K562 (cell line): ENCODE results near the gene TRIO.

Experiments used
- EGR1 ChIP-seq: fragments of 450-650 bp; conservative IDR thresholded peaks from 2 replicates; pipeline ENCODE4 v1.6.1; 2017; ENCODE audit warnings: mild to moderate bottlenecking
- GMEB1 ChIP-seq: fragments of 250-450 bp; sonication (Bioruptor Pico); IDR thresholded peaks from 2 replicates; pipeline ENCODE4 v1.4.0; 2020; ENCODE audit warnings: mild to moderate bottlenecking
- KDM1A ChIP-seq, 2 experiments: fragments of 450-650 bp; IDR thresholded peaks; 2 replicates each; pipeline ENCODE4 v1.6.1; 2016; ENCODE audit warnings: mild to moderate bottlenecking in 2 of 2
- MLLT1 ChIP-seq, 2 experiments: fragments of 450-650 bp; IDR thresholded peaks; 2 replicates each; pipeline ENCODE4 v1.6.1; 2016

- TF ChIP-seq GMEB1: no peak
- no peak for TF ChIP-seq MLLT1 (IDR thresholded peaks at IDR 0.05)
- no peak for TF ChIP-seq KDM1A (IDR thresholded peaks at IDR 0.05)
- TF ChIP-seq EGR1: no peak
Measured at GRCh38 chr5:14187660-14188059, 44.5 kb downstream of the TRIO start.
